M059J (cell line): Measurements from ENCODE around the gene MPI. TPM values are rescaled to one million over a fixed set of nuclear protein-coding genes. Genes with fewer than 3 reads are reported as not detected.

Source experiments
- DNase-seq: peaks from one replicate; pipeline ENCODE4 v3.0.0-alpha.2; 2012; ENCODE audit warnings: low read depth
- total RNA-seq: library from RNA; depleted of rRNA; stranded (reverse); fragments of >200 nt; shearing (Covaris generic); gene quantifications from 2 replicates; pipeline ENCODE4 v1.2.3, GENCODE V29; 2014; rRNA removed

The MPI gene
- total RNA-seq, 1 experiment from 2014 or later = 65.4 TPM

GRCh38 chr15:74933573-74933972 is 43.7 kb downstream of the MPI start:
- DNase-seq = no peak

DNA sequence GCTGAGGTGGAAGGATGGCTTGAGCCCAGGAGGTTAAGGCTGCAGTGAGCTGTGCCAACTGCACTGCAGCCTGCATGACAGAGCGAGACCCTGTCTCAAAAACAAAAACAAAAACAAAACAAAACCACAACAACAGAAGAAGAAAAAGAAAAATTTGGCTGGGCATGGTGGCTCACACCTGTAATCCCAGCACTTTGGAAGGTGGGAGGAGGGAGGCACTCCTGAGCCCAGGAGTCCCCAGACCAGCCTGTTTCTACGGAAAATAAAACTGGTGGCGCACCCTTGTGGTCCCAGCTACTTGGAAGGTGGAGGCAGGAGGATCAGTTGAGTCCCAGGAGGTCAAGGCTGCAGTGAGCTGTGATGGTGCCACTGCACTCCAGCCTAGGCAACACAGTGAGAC is 45.4 kb downstream of the MPI start:
- DNase-seq = peak; percentile 18

DNA sequence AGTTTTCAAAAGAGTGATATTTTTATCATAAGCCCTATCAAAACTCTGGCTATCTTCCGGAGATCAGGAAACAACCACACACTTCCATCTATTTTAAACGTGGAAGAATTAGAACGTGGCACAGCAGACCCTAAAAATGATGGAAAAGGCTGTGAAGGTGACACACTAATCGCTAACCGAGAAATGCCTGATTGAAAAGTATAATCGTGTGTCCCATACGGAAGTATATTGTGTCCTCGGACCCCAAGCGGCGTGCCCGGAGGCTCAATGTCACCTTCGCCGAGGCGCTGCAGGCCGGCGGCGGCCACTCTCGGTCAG is 47.4 kb downstream of the MPI start:
- DNase-seq = no peak

- peak; percentile 93 for DNase-seq
These were observed 47.9 kb downstream of the MPI start, which contains the start of gene COX5A for GRCh38 chr15:74937590-74938371. Gene COX5A (minus strand): TSS chr15:74938073. CDS start chr15:74938014, 59 bp downstream.

DNA sequence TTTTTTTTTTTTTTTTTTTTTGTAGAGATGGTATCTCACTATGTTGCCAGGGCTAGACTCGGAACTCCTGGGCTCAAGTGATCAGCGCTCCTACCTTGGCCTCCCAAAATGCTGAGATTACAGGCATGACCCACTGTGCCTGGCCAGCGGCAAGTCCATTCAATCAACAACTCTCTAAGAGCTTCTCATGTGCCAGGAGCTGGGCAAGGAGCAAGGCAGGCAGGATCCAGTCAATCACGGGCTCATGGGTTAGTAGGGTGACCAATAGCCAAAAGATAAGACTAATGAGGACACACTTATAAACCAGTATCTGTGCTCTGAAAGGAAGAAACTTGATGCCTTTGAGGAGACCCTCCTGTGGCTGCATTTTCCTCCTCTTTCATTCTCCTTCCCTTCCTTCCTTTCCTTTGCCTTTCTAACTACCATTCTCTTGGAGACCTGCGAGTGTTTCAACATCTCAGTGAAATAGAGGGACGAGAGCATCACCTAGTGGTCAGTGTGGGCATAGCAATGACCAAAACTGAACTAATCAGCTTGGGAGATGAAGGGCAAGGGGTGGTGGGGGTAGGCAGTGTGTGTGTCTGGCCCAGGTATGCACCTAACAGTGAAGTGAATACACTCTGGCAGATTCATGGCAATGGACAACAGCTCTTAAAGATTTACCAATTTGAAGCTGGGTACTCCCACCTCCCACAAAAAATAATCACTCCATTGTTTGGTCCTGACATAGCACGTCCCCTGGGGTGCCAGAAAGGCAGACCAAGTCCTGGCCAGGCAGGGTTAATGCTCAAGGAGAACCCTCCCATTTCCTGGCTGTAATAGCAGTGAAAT is 60.5 kb downstream of the MPI start:
- DNase-seq = peak; percentile 73

DNA sequence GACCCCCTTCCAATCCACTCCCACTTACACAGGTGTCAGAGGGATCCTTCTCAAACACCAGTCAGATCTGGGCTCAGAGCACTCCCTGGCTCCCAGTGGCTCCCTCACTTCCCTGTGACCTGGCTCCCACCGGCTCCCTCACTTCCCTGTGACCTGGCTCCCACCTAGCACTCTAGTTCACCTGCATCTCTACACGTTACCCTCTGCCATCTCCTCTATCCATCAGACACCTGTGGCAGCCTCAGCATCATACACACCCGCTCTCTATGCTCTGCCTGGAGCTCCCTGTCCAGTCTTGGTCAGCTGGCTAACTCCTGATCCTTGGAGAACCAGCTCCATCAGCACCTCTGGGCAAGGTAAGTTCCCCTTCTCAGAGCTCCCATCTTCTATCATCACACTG is 61.2 kb downstream of the MPI start:
- no peak for DNase-seq

Other genes starting within 250 kb of the MPI start
- gene EDC3, start 194.0 kb upstream of the MPI start, total RNA-seq = 4.7 and 9.8 TPM in 2 replicates
- gene CYP1A1, start 164.5 kb upstream of the MPI start, total RNA-seq = 1.4 and 3.3 TPM in 2 replicates
- not detected in 2 replicates for gene CYP1A2, start 141.2 kb upstream of the MPI start, total RNA-seq
- 9.4 and 23.8 TPM in 2 replicates for gene CSK, start 108.0 kb upstream of the MPI start, total RNA-seq
- not detected in 2 replicates for gene LMAN1L, start 77.2 kb upstream of the MPI start, total RNA-seq
- not detected in 2 replicates for gene CPLX3, start 63.4 kb upstream of the MPI start, total RNA-seq
- 10.9 and 15.3 TPM in 2 replicates for gene ULK3, start 46.9 kb upstream of the MPI start, total RNA-seq
- 41.5 and 60.0 TPM in 2 replicates for gene SCAMP2, start 16.7 kb upstream of the MPI start, total RNA-seq
- 21.3 and 27.5 TPM in 2 replicates for gene FAM219B, start 16.8 kb downstream of the MPI start, total RNA-seq
- gene COX5A, start 48.0 kb downstream of the MPI start, total RNA-seq = 120 and 144 TPM in 2 replicates
- 0.07 and 0.10 TPM in 2 replicates for gene RPP25, start 66.7 kb downstream of the MPI start, total RNA-seq
- 1.3 and 3.4 TPM in 2 replicates for gene SCAMP5, start 105.5 kb downstream of the MPI start, total RNA-seq
- 15.9 and 25.6 TPM in 2 replicates for gene PPCDC, start 133.5 kb downstream of the MPI start, total RNA-seq